Adrenal gland (tissue), 5 donors: ENCODE results near the gene GH2.
"Not testable (repeated sequence)": the region's sequence is repeated elsewhere in the genome, so short reads cannot be mapped to it uniquely, and the experiment has no call there.

ENCODE experiments used
- POLR2A ChIP-seq, 2 donors: fragments of 450-650 bp; IDR thresholded peaks; one replicate each; pipeline ENCODE4 v1.6.1; 2017; ENCODE audit warnings: antibody characterized with exemption in 2 of 2, mild to moderate bottlenecking in 2 of 2, moderate library complexity in 1 of 2
- TF ChIP-seq, protein P1 (sequence below), 6 experiments: fragments of 450-650 bp in 4 of 6; fragments of 200-600 bp in 2 of 6; sonication (generic) in 1 of 6; IDR thresholded peaks; 1 replicate in 5 of 6; 2 replicates in 1 of 6; pipeline versions ENCODE4 v1.5.1 to v1.8.0; 2016 to 2021; ENCODE audit warnings: antibody characterized with exemption in 6 of 6, mild to moderate bottlenecking in 2 of 6, moderate library complexity in 1 of 6
- donor health status: DM: no; HTN: no; CAD: no.

DNA sequence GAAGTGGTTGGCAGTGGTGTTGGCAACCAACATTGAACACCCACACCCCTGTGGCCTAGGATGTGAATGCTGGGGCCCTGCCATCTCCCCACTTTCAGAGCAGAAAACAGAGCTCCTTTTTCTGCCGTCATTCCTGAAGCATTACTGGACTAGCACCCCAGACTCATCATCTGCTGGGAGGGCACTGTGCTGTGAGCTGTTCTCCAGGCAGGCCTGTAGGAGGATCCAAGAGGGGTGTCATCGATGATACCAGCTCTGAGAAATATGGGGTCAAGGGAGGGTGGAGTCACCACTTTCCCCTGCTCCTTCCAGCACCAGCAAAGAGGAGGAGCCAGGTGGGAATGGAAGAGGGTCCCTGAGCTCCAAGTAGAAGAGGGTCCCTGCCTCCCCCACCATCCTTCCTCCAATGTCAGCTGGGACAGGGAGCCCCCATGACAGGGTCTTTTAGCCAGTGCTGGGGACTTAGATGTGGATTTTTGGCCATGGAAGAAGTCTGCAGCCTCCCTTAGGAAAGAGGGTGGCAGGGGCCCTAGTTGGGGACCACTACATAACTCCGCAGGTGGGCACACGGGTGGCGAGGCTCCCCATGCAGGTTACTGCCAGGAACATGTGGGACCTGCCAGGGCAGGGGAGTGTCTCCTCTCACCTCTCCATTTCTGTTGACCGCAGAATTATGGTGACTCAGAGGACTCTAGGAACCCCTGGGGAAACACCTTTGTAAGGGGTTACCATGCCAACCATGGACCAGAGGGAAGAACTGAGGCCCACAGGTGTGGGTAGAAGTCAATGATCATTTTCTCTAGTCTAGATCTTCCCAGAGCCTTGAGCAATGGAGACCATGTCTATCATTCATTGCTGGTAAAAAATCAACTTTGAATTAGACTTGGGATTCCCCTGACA is 17.4 kb upstream of the GH2 start:
- TF ChIP-seq, protein P1, sequence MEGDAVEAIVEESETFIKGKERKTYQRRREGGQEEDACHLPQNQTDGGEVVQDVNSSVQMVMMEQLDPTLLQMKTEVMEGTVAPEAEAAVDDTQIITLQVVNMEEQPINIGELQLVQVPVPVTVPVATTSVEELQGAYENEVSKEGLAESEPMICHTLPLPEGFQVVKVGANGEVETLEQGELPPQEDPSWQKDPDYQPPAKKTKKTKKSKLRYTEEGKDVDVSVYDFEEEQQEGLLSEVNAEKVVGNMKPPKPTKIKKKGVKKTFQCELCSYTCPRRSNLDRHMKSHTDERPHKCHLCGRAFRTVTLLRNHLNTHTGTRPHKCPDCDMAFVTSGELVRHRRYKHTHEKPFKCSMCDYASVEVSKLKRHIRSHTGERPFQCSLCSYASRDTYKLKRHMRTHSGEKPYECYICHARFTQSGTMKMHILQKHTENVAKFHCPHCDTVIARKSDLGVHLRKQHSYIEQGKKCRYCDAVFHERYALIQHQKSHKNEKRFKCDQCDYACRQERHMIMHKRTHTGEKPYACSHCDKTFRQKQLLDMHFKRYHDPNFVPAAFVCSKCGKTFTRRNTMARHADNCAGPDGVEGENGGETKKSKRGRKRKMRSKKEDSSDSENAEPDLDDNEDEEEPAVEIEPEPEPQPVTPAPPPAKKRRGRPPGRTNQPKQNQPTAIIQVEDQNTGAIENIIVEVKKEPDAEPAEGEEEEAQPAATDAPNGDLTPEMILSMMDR (IDR thresholded peaks at IDR 0.05), result not testable (repeated sequence)
- TF ChIP-seq POLR2A (IDR thresholded peaks at IDR 0.05), result not testable (repeated sequence)
